ENCODE results near the gene ARF6.
"Not testable (repeated sequence)": the region's sequence is repeated elsewhere in the genome, so short reads cannot be mapped to it uniquely, and the experiment has no call there.

Gene ARF6

DNA sequence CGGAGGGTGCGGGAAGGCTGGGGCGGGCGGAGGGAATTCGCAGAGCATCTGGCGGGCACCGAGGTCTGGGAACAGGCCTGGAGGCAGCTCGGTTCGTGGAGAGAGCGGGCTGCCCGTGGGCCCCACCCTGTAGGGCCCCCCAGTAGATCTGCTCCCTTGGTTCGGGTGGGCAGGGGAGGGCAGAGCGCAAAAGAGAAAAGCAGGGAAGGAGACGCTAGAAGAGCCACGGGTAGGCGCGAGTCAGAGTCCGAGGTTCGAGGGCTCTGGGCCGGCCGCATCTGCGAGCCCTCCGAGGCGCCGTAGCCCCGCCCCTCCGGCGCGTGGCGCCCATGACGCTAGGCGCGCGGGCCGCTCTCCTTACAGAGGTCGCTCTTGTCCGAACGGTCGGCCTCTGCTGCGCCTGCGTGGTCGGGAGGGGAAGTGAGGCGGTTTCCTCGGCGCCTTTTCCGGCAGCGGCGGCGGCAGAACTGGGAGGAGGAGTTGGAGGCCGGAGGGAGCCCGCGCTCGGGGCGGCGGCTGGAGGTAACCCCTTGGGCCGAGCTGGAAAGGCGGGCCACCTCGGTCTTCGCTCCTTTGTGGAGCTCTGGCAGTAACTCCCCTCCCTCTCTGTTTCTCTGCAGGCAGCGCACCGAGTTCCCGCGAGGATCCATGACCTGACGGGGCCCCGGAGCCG is at the start of gene ARF6:
TSS of gene ARF6 (plus strand) at position 447 of the 673 bp plus-strand sequence. CDS start 655 bp downstream, outside the sequence.
- DNase-seq (ENCODE audit: low read depth in 3 of 3): peak; percentile 93 to 98 (median 95)

DNA sequence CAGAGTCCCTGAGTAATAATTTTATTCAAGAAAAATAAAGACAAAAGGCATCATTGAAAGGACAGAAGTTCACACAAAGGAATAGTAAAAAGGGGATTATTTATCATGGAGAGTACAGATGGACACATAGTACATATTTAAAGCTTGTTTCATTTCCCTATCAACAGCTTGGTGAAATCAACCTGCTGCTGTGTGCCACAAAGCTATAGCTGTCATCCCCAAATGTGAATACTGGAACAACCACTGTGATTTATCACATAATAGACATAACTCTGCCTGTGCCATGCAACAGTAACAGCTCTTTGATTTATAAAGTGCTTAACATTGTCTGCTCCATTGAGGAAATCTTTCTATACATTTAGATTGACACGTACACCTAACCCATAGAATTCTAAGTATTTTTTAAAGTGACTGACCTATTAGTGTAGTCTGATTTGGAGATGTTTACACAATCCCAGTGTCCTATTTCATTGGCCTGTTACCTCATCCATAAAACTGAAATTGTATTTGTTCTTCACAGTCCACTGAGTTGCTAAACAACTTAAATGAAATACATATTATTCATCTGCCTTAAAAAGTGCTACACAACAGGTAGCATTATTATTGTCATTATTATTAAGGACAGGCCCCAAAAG is 43.6 kb upstream of the ARF6 start:
- no peak for DNase-seq (ENCODE audit: low read depth in 3 of 3)

GRCh38 chr14:49851813-49852212 is 41.1 kb upstream of the ARF6 start:
- no peak for DNase-seq (ENCODE audit: low read depth in 3 of 3)

GRCh38 chr14:49852301-49853157 is 40.4 kb upstream of the ARF6 start, which contains the start of gene NEMF:
NEMF (minus strand) TSS chr14:49852788; CDS start chr14:49852753, 35 bp downstream.
- peak; percentile 65 to 79 (median 72) for DNase-seq (ENCODE audit: low read depth in 3 of 3)

GRCh38 chr14:49853158-49853477 is 39.8 kb upstream of the ARF6 start:
- no peak for DNase-seq (ENCODE audit: low read depth in 3 of 3)

- peak; percentile 48 to 67 (median 51) for DNase-seq (ENCODE audit: low read depth in 3 of 3)
These were observed 39.1 kb upstream of the ARF6 start for GRCh38 chr14:49853572-49854375.

- no peak for DNase-seq (ENCODE audit: low read depth in 3 of 3)
These were observed 35.4 kb upstream of the ARF6 start for GRCh38 chr14:49857427-49858003.

DNA sequence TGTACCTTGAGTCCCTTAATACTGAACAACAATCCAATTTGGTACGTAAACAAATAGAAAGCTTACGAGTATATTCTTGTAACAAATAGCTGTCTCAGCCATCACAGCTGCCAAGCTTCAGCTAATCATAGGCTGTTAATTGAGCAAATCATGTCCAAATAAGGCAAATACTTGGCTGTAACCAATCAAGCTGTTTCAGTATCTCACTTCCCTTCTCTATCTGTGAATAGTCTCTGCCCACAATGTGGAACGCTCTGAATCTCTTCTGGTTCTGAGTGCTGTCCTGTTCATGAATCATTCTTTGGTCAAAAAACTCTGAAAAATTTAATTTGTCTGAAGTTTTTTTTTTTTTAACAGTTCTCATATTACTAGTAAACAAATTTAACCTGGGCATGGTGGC is 34.5 kb upstream of the ARF6 start:
- no peak for DNase-seq (ENCODE audit: low read depth in 3 of 3)

DNA sequence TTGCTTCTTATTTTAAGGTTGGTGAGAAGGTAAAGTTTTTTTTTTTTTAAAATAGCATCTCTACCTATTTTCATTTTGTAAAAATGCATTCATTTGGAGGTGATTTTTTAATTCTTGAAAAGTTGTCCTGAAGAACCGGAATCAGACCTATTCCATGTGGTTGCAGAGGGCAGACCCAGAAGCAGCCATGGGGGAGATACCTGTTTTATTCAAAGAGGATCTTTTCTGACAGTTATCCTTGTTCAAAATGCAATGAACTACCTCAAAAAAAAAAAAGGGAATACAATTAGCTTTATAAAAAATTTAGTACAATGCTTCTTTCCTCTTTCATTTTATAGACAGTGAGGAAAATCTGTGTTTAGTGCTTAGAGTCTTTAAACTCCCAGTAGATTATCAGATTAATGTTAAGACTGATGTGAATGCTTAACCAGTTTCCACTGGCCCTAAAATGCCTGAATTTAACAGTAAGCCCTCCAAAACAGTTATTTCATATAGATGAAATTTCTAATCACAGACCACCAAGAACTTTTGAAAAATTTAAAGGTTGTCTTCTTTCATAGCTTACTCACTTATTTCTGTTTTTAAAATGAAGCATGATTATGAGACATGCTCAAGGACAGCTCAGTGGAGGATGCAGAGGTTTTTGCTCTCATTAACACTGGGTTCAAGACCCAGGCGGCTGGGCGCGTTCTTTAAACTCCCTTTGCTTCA is 31.7 kb upstream of the ARF6 start:
- DNase-seq (ENCODE audit: low read depth in 3 of 3): no peak

- DNase-seq (ENCODE audit: low read depth in 3 of 3): peak; percentile 36 to 53 (median 37)
These were observed 31.2 kb upstream of the ARF6 start for GRCh38 chr14:49861699-49862088.

DNA sequence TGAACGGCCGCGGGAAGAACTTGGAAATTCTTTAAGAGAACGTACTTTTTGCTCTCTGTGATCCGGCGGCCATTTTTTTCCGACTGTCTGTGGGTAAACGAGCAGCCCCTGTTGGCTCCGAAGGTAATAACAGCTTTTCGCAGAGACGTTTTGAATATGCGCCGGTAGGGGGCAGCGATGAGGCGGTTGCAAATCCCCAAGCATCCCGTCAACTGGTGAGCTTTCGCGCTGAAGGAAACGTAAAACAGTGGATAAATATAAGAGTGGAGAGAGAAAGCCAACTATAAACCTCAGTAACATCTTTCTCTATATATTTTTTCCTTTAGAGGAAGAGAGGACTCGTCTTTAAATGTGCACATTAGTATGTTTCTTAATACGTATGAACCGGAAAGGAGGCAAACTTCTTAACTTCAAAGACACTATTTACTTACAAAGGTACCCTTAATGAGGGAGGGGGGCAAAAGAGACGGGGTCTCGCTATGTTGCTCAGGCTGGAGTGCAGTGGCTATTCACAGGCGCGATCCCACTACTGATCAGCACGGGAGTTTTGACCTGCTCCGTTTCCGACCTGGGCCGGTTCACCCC is 30.7 kb upstream of the ARF6 start:
- peak; percentile 76 to 80 (median 79) for DNase-seq (ENCODE audit: low read depth in 3 of 3)

DNA sequence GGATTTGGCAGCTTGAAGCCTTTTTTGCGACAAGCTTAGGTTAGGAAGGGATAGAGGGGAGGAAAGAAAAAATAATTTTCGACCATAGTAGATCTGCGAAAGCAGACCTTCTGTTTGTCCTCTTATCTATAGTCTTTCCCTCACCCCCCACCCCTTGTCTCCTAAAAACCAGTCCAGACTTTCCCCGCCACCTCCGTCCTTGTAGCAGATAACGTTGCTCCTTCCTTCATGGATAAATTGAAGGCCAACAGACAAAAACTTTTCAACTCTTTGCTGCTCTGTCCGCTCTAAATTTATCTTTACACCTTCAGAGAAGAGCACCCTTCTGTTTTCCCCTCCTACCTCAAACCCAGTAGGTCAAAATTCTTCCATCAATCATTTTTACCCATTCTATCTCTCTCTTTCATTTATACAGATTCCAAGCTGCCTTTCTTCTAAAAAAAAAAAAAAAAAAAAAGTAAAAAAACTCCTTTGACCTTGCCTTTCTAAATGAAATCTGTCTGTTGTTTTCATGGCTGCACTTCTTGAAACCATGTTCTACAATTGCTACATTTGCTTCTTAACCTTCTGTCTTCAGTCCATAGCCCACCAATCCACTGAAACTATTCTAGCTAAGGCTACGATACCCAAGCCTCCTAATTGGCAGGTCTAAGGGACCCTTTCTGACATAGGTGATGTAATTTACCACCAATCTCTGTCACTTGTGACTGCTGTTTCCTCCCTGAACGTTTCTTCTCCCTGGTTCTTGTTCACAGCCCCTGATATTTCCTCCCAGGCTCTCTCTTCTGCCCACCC is 29.2 kb upstream of the ARF6 start:
- no peak for DNase-seq (ENCODE audit: low read depth in 3 of 3)

GRCh38 chr14:49865431-49865859 is 27.4 kb upstream of the ARF6 start:
- DNase-seq (ENCODE audit: low read depth in 3 of 3): peak; percentile 60 to 80 (median 65)

- peak; percentile 95 to 99 (median 96) for DNase-seq (ENCODE audit: low read depth in 3 of 3)
These were observed 24.8 kb upstream of the ARF6 start for GRCh38 chr14:49867831-49868719.

- no peak for DNase-seq (ENCODE audit: low read depth in 3 of 3)
These were observed 24.2 kb upstream of the ARF6 start for GRCh38 chr14:49868720-49869114.

DNA sequence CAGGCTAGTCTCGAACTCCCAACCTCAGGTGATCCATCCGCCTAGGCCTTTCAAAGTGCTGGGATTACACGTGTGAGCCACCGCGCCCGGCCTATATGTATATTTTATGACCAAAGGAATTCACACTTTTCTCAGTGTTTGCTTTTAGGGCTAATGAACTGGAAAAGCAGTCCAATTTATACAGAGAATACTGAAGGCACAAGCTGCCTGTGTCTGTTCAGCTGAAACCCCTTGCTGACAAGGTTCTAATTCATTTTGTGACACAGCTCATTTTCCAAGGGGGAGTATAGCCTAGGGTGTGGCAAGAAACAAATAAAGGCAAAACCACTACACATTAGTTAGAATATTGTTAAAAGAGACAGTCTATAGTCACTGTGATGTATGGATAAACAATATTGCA is 22.0 kb upstream of the ARF6 start:
- no peak for DNase-seq (ENCODE audit: low read depth in 3 of 3)

DNA sequence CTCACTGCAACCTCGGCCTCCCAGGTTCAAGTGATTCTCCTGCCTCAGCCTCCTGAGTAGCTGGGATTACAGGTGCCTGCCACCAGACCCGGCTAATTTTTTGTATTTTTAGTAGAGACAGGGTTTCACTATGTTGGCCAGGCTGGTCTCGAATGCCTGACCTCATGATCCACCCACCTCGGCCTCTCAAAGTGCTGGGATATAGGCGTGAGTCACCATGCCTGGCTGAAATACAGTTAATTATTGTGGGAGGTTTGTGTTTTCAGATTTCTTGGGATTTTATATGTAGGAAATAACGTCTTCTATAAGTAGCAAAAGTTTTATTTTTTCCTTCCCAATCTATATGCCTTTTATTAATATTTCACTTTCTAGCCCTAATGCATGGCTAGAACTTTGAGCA is 19.3 kb upstream of the ARF6 start:
- not testable (repeated sequence) for DNase-seq (ENCODE audit: low read depth in 3 of 3)

GRCh38 chr14:49875640-49876198 is 17.2 kb upstream of the ARF6 start:
- DNase-seq (ENCODE audit: low read depth in 3 of 3): no peak
